CD14-positive monocyte (primary cell): ENCODE measurements around the gene KISS1. TPM values are rescaled to one million over a fixed set of nuclear protein-coding genes. Genes with fewer than 3 reads are reported as not detected.

Source experiments
- DNase-seq, 3 donors: peaks; one replicate each; pipeline ENCODE4 v3.0.0-alpha.2; 2011 to 2022
- H2AFZ ChIP-seq: 2 replicates; pipeline ENCODE4 v1.6.0; 2012; ENCODE audit warnings: mild to moderate bottlenecking, low read depth, low read length, inconsistent platforms; ENCODE audit not compliant: insufficient read depth, poor library complexity, severe bottlenecking
- H3K27ac ChIP-seq, 2 donors: 1 replicate in 1 of 2; 2 replicates in 1 of 2; pipeline ENCODE4 v1.5.1; 2012 to 2013; ENCODE audit warnings: low read length in 2 of 2, control low read depth in 1 of 2, inconsistent platforms in 1 of 2, low read depth in 1 of 2, mild to moderate bottlenecking in 1 of 2
- H3K27me3 ChIP-seq, 2 donors: one replicate each; pipeline versions ENCODE4 v1.6.0 to v1.6.1; 2011 to 2013; ENCODE audit warnings: low read length in 2 of 2; ENCODE audit not compliant: control insufficient read depth in 2 of 2, insufficient read depth in 2 of 2
- H3K36me3 ChIP-seq, 2 donors: replicated peaks in 1 of 2; 1 replicate in 1 of 2; 2 replicates in 1 of 2; pipeline versions ENCODE4 v1.5.1 to v1.6.1; 2012 to 2013; ENCODE audit warnings: low read length in 2 of 2, control low read depth in 1 of 2, inconsistent platforms in 1 of 2, mild to moderate bottlenecking in 1 of 2; ENCODE audit not compliant: insufficient read depth in 2 of 2, control insufficient read depth in 1 of 2
- H3K4me1 ChIP-seq, 2 donors: 1 replicate in 1 of 2; 2 replicates in 1 of 2; pipeline versions ENCODE4 v1.5.1 to v1.6.1; 2012 to 2013; ENCODE audit warnings: low read length in 2 of 2, control low read depth in 1 of 2, inconsistent platforms in 1 of 2, mild to moderate bottlenecking in 1 of 2, moderate library complexity in 1 of 2; ENCODE audit not compliant: insufficient read depth in 2 of 2, control insufficient read depth in 1 of 2
- H3K4me2 ChIP-seq: replicated peaks from 2 replicates; pipeline ENCODE3; 2012; ENCODE audit warnings: low read length, moderate library complexity, mild to moderate bottlenecking; ENCODE audit not compliant: poor library complexity, severe bottlenecking; ENCODE audit errors: extremely low read depth
- H3K4me3 ChIP-seq, 3 experiments: fragments of 200-600 bp in 1 of 3; sonication (generic) in 1 of 3; replicated peaks in 1 of 3; 1 replicate in 2 of 3; 2 replicates in 1 of 3; pipeline ENCODE4 v1.5.1; 2011 to 2013; ENCODE audit warnings: low read length in 3 of 3, mild to moderate bottlenecking in 3 of 3, control low read depth in 2 of 3, low read depth in 2 of 3, inconsistent platforms in 1 of 3, moderate library complexity in 1 of 3
- H3K79me2 ChIP-seq: 2 replicates; pipeline ENCODE4 v1.6.0; 2012; ENCODE audit warnings: mild to moderate bottlenecking, control low read depth, inconsistent platforms, low read length, moderate library complexity; ENCODE audit not compliant: insufficient read depth
- H3K9ac ChIP-seq: 2 replicates; pipeline ENCODE4 v1.6.0; 2017; ENCODE audit warnings: low read length, mild to moderate bottlenecking; ENCODE audit not compliant: insufficient read depth, poor library complexity, severe bottlenecking
- H3K9me3 ChIP-seq, 2 donors: replicated peaks in 1 of 2; 1 replicate in 1 of 2; 2 replicates in 1 of 2; pipeline versions ENCODE4 v1.5.1 to v1.6.1; 2012 to 2013; ENCODE audit warnings: low read length in 2 of 2, control low read depth in 1 of 2; ENCODE audit not compliant: control insufficient read depth in 1 of 2, insufficient read depth in 1 of 2
- H4K20me1 ChIP-seq: 2 replicates; pipeline ENCODE4 v1.6.0; 2012; ENCODE audit warnings: mild to moderate bottlenecking, low read length, control low read depth, moderate library complexity; ENCODE audit not compliant: insufficient read depth
- H3K27ac Mint-ChIP-seq, 7 donors: one replicate each; pipeline ENCODE4 v1.8.0; 2020; ENCODE audit warnings: mild to moderate bottlenecking in 7 of 7, mixed read lengths in 7 of 7, moderate library complexity in 6 of 7, inconsistent platforms in 2 of 7
- H3K27me3 Mint-ChIP-seq, 3 donors: one replicate each; pipeline ENCODE4 v1.8.0; 2021 to 2022; ENCODE audit warnings: low read depth in 3 of 3, mild to moderate bottlenecking in 3 of 3, mixed read lengths in 3 of 3, moderate library complexity in 3 of 3, inconsistent platforms in 1 of 3
- H3K36me3 Mint-ChIP-seq, 2 donors: one replicate each; pipeline ENCODE4 v1.8.0; 2020; ENCODE audit warnings: mixed read lengths in 2 of 2, inconsistent platforms in 1 of 2, mild to moderate bottlenecking in 1 of 2
- H3K4me1 Mint-ChIP-seq: one replicate; pipeline ENCODE4 v1.8.0; 2020; ENCODE audit warnings: mild to moderate bottlenecking, mixed read lengths
- H3K4me3 Mint-ChIP-seq, 2 donors: one replicate each; pipeline ENCODE4 v1.8.0; 2020; ENCODE audit warnings: mild to moderate bottlenecking in 2 of 2, mixed read lengths in 2 of 2, moderate library complexity in 1 of 2
- H3K9me3 Mint-ChIP-seq, 7 donors: one replicate each; pipeline ENCODE4 v1.8.0; 2020 to 2022; ENCODE audit warnings: mixed read lengths in 7 of 7, mild to moderate bottlenecking in 6 of 7, moderate library complexity in 6 of 7, inconsistent platforms in 2 of 7
- CTCF ChIP-seq: fragments of 200-600 bp; IDR thresholded peaks from one replicate; pipeline ENCODE4 v1.8.0; 2022; ENCODE audit warnings: antibody characterized with exemption, mild to moderate bottlenecking
- WGBS: methylation state at CpG from one replicate; pipeline ENCODE4 v1.1.5; 2013; ENCODE audit warnings: missing lambda C conversion rate; ENCODE audit not compliant: insufficient coverage; 5-methylcytosine and 5-hydroxymethylcytosine counted together
- intact Hi-C, 2 donors: fragments of 100-400 bp; cut with micrococcal nuclease; formaldehyde crosslinking; loops; one replicate each; pipeline versions ENCODE4 v1.15.0 to v1.15.1; 2023
- polyA plus RNA-seq, 3 donors: library from polyadenylated mRNA; depleted of rRNA in 1 of 3; unstranded in 2 of 3; stranded (reverse) in 1 of 3; fragments of 300-500 nt in 2 of 3; fragments of >200 nt in 1 of 3; fragmentation: Illumina TruSeq in 2 of 3; gene quantifications; 1 replicate in 2 of 3; 2 replicates in 1 of 3; pipeline ENCODE4 v1.2.3, GENCODE V29; 2012 to 2021

KISS1 gene
- polyA plus RNA-seq, 3 donors, result not detected

GRCh38 chr1:204202481-204202880 lies 6.2 kb upstream of the KISS1 start:
- TF ChIP-seq CTCF, result no peak
- no peak overlapping the region for H3K4me3 ChIP-seq
- H2AFZ ChIP-seq, result no peak overlapping the region
- WGBS, result 95% methylated on average over 3 of the region's 4 CpGs
- no peak overlapping the region for H3K4me2 ChIP-seq
- H3K27ac ChIP-seq, result no peak overlapping the region
- no peaks in the 10 kb centered on the region for H4K20me1 ChIP-seq
- no peaks in the 10 kb centered on the region for H3K27me3 ChIP-seq
- H3K9me3 Mint-ChIP-seq, result no peaks in the 10 kb centered on the region
- H3K36me3 Mint-ChIP-seq, result no peaks in the 10 kb centered on the region
- H3K36me3 ChIP-seq, result no peaks in the 10 kb centered on the region
- no peak overlapping the region for H3K4me3 Mint-ChIP-seq
- no peaks in the 10 kb centered on the region for H3K4me1 ChIP-seq
- intact Hi-C loops, result no loop called here
- DNase-seq, result no peak
- no peak overlapping the region for H3K9ac ChIP-seq
- no peaks in the 10 kb centered on the region for H3K4me1 Mint-ChIP-seq
- no peak overlapping the region for H3K27ac Mint-ChIP-seq
- H3K79me2 ChIP-seq, result no peaks in the 10 kb centered on the region
- H3K27me3 Mint-ChIP-seq, result peaks cover 15 to 25% (median 23%) of the 10 kb centered on the region in 3 donors
- no peaks in the 10 kb centered on the region for H3K9me3 ChIP-seq

GRCh38 chr1:204201348-204202040 lies 5.2 kb upstream of the KISS1 start:
- H3K9me3 Mint-ChIP-seq, result no peaks in the 10 kb centered on the region
- Histone ChIP-seq H3K36me3 (no peaks in the 10 kb centered on the region), H3K79me2 (no peaks in the 10 kb centered on the region), H4K20me1 (no peaks in the 10 kb centered on the region), H2AFZ (no peak overlapping the region), H3K27me3 (no peaks in the 10 kb centered on the region), H3K9ac (no peak overlapping the region), H3K4me3 (no peak overlapping the region), H3K4me2 (no peak overlapping the region), H3K4me1 (no peaks in the 10 kb centered on the region), H3K9me3 (no peaks in the 10 kb centered on the region), H3K27ac (no peak overlapping the region)
- 94% methylated on average over 2 of the region's 12 CpGs for WGBS
- intact Hi-C loops, result no loop called here
- no peak overlapping the region for H3K4me3 Mint-ChIP-seq
- no peak for TF ChIP-seq CTCF
- H3K4me1 Mint-ChIP-seq, result no peaks in the 10 kb centered on the region
- H3K27ac Mint-ChIP-seq, result no peak overlapping the region
- DNase-seq, result no peak
- no peaks in the 10 kb centered on the region for H3K36me3 Mint-ChIP-seq
- H3K27me3 Mint-ChIP-seq, result peaks cover 12 to 24% (median 21%) of the 10 kb centered on the region in 3 donors
